DOHH2 (cell line): ENCODE measurements around the gene SCAMP1.
A peak's percentile ranks its signal among the peaks of the same experiment; 100 is the strongest.

Experiments used
- H3F3A ChIP-seq: fragments of 200-600 bp; sonication (generic), shearing (Covaris generic); 2 replicates; pipeline ENCODE4 v1.6.0; 2016; ENCODE audit warnings: antibody characterized with exemption, mild to moderate bottlenecking; ENCODE audit not compliant: control insufficient read depth, insufficient read depth
- H3K27ac ChIP-seq: fragments of 200-600 bp; sonication (generic); 2 replicates; pipeline ENCODE4 v1.5.1; 2014; ENCODE audit warnings: low read depth, mild to moderate bottlenecking, low read length, moderate library complexity
- H3K27me3 ChIP-seq: fragments of 200-600 bp; sonication (generic); 2 replicates; pipeline ENCODE4 v1.6.1; 2014; ENCODE audit warnings: mild to moderate bottlenecking, low read length, mixed read lengths; ENCODE audit not compliant: control insufficient read depth
- H3K36me3 ChIP-seq: fragments of 200-600 bp; sonication (generic); 2 replicates; pipeline ENCODE4 v1.6.1; 2014; ENCODE audit warnings: mild to moderate bottlenecking, low read length, moderate library complexity, mixed read lengths; ENCODE audit not compliant: control insufficient read depth
- H3K4me1 ChIP-seq: fragments of 200-600 bp; sonication (generic); 2 replicates; pipeline ENCODE4 v1.6.1; 2014; ENCODE audit warnings: mild to moderate bottlenecking, low read length, mixed read lengths; ENCODE audit not compliant: control insufficient read depth
- H3K4me2 ChIP-seq: fragments of 200-600 bp; sonication (generic); 2 replicates; pipeline ENCODE4 v1.6.0; 2014; ENCODE audit warnings: mild to moderate bottlenecking, low read length, moderate library complexity
- H3K4me3 ChIP-seq: fragments of 200-600 bp; sonication (generic); 2 replicates; pipeline ENCODE4 v1.5.1; 2014; ENCODE audit warnings: mild to moderate bottlenecking, low read length, mixed read lengths
- H3K79me2 ChIP-seq: fragments of 200-600 bp; sonication (generic); 2 replicates; pipeline ENCODE4 v1.6.1; 2014; ENCODE audit warnings: mild to moderate bottlenecking, low read length, mixed read lengths; ENCODE audit not compliant: control insufficient read depth
- H3K9me2 ChIP-seq: fragments of 200-600 bp; sonication (generic); replicated peaks from 2 replicates; pipeline ENCODE4 v1.6.1; 2014; ENCODE audit warnings: mild to moderate bottlenecking, low read length, mixed read lengths; ENCODE audit not compliant: control insufficient read depth
- H3K9me3 ChIP-seq: fragments of 200-600 bp; sonication (generic); 2 replicates; pipeline ENCODE4 v1.6.1; 2014; ENCODE audit warnings: antibody characterized with exemption, low read length, mixed read lengths; ENCODE audit not compliant: control insufficient read depth, insufficient read depth
- H4K20me1 ChIP-seq: fragments of 200-600 bp; sonication (generic); 2 replicates; pipeline ENCODE4 v1.6.0; 2014; ENCODE audit warnings: low read depth, mild to moderate bottlenecking, antibody characterized with exemption, low read length, moderate library complexity; ENCODE audit not compliant: control insufficient read depth, insufficient read depth
- EZH2phosphoT487 ChIP-seq: fragments of 200-600 bp; sonication (generic); IDR thresholded peaks from 2 replicates; pipeline ENCODE4 v1.6.1; 2017; ENCODE audit warnings: borderline replicate concordance, mild to moderate bottlenecking, antibody characterized with exemption, low read length, moderate library complexity, mixed read lengths
- TF ChIP-seq, protein P1 (sequence below): fragments of 200-600 bp; sonication (generic); IDR thresholded peaks from one replicate; pipeline ENCODE4 v1.5.1; 2014; ENCODE audit warnings: antibody characterized with exemption, mild to moderate bottlenecking, low read depth, low read length; ENCODE audit not compliant: poor library complexity, severe bottlenecking

The SCAMP1 gene

DNA sequence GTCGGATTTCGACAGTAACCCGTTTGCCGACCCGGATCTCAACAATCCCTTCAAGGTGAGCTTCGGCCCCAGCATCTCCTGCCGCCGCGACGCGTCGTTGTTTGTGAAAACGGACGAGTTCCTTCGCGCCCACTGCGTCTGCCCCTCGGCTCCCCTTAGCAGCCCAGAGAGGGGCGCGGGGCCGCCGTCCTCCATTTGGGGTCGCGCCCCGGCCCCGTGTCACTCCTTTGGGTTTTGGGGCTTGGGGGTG, 182 bp downstream of the SCAMP1 start:
- Histone ChIP-seq H3K36me3 (peaks cover 10% of the 10 kb centered on the region), H3K4me2 (peak overlapping the region; percentile 96), H3K4me1 (peaks cover 25% of the 10 kb centered on the region), H3K27me3 (no peaks in the 10 kb centered on the region), H3F3A (peaks cover 12% of the 10 kb centered on the region), H3K27ac (peak overlapping the region; percentile 94), H3K9me3 (no peaks in the 10 kb centered on the region), H3K4me3 (peak overlapping the region; percentile 97), H3K79me2 (peaks cover 63% of the 10 kb centered on the region), H3K9me2 (no peaks in the 10 kb centered on the region), H4K20me1 (no peaks in the 10 kb centered on the region)
- no peak for TF ChIP-seq EZH2phosphoT487
- TF ChIP-seq, protein P1, sequence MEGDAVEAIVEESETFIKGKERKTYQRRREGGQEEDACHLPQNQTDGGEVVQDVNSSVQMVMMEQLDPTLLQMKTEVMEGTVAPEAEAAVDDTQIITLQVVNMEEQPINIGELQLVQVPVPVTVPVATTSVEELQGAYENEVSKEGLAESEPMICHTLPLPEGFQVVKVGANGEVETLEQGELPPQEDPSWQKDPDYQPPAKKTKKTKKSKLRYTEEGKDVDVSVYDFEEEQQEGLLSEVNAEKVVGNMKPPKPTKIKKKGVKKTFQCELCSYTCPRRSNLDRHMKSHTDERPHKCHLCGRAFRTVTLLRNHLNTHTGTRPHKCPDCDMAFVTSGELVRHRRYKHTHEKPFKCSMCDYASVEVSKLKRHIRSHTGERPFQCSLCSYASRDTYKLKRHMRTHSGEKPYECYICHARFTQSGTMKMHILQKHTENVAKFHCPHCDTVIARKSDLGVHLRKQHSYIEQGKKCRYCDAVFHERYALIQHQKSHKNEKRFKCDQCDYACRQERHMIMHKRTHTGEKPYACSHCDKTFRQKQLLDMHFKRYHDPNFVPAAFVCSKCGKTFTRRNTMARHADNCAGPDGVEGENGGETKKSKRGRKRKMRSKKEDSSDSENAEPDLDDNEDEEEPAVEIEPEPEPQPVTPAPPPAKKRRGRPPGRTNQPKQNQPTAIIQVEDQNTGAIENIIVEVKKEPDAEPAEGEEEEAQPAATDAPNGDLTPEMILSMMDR = no peak

DNA sequence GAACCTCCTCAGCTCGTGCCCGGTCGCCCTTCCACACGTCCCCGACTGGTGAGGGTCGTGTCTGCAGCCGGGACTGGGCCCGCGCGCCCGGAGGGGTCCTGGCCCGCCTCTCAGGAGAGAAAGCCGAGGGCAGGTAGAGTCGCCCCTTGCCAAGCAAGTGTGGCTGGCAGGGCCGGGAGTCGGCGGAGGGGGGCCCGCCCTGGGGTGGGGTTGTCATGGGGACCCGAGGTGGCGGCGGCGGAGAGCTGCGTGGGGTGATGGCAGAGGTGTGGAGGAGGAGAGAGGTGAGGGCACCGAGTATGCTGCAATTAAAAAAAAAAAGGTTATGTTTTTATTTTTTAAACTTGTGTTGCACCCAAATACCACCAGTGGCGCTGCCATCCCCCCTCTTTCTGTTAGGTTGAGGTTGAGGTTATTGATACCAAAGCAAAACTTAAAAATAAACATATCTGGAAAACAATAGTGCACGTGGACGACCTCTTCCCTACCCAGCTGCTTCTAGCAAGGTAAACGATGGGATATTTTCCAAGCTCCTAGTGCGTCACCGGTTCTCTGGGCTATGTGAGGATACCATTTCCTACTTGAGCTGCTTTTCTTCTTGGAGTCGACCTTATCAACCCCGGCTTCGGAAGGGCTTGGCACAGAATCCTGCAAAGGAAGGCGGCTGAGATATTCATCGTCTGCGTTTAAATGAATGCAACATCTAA, 660 bp downstream of the SCAMP1 start:
- Histone ChIP-seq H4K20me1 (no peaks in the 10 kb centered on the region), H3K4me1 (peaks cover 25% of the 10 kb centered on the region), H3K79me2 (peaks cover 68% of the 10 kb centered on the region), H3K36me3 (peaks cover 10% of the 10 kb centered on the region), H3K4me2 (peak overlapping the region; percentile 96), H3F3A (peaks cover 12% of the 10 kb centered on the region), H3K9me2 (no peaks in the 10 kb centered on the region), H3K9me3 (no peaks in the 10 kb centered on the region), H3K27me3 (no peaks in the 10 kb centered on the region), H3K4me3 (peak overlapping the region; percentile 97), H3K27ac (peak overlapping the region; percentile 94)
- TF ChIP-seq, protein P1 = peak; percentile 53
- no peak for TF ChIP-seq EZH2phosphoT487

DNA sequence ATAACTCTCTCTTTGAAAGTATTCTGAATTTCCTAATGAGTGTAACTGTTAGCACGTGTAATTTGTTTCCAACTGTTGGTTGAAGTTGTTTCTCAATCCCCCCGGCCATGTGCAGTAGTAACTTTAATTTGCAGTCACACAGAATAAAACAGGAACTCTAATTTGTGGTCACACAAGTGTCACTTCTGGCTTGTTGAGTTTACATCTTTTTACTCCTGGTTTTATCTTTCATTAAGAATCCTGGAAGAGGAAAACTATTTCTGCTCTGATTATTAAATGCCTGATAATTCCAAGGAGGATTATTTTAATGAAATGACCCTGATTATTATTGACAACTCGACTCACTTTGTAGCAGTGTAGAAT, 1.2 kb downstream of the SCAMP1 start:
- TF ChIP-seq, protein P1 = no peak
- TF ChIP-seq EZH2phosphoT487 = no peak
- Histone ChIP-seq H3K9me3 (no peaks in the 10 kb centered on the region), H3K27ac (peak overlapping the region; percentile 94), H3K79me2 (peaks cover 73% of the 10 kb centered on the region), H3K27me3 (no peaks in the 10 kb centered on the region), H3F3A (peaks cover 12% of the 10 kb centered on the region), H3K9me2 (no peaks in the 10 kb centered on the region), H4K20me1 (no peaks in the 10 kb centered on the region), H3K4me2 (peak overlapping the region; percentile 96), H3K4me1 (peaks cover 25% of the 10 kb centered on the region), H3K4me3 (peak overlapping the region; percentile 97), H3K36me3 (peaks cover 10% of the 10 kb centered on the region)
